ENCODE data around the gene ATP13A5.

GRCh38 chr3:193372783-193373182 lies 5.8 kb downstream of the ATP13A5 start:
- TF ChIP-seq, protein P1, sequence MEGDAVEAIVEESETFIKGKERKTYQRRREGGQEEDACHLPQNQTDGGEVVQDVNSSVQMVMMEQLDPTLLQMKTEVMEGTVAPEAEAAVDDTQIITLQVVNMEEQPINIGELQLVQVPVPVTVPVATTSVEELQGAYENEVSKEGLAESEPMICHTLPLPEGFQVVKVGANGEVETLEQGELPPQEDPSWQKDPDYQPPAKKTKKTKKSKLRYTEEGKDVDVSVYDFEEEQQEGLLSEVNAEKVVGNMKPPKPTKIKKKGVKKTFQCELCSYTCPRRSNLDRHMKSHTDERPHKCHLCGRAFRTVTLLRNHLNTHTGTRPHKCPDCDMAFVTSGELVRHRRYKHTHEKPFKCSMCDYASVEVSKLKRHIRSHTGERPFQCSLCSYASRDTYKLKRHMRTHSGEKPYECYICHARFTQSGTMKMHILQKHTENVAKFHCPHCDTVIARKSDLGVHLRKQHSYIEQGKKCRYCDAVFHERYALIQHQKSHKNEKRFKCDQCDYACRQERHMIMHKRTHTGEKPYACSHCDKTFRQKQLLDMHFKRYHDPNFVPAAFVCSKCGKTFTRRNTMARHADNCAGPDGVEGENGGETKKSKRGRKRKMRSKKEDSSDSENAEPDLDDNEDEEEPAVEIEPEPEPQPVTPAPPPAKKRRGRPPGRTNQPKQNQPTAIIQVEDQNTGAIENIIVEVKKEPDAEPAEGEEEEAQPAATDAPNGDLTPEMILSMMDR (IDR thresholded peaks at IDR 0.05), result no peak
- no peak for TF ChIP-seq POLR2A (IDR thresholded peaks at IDR 0.05)
